Activated CD8-positive, alpha-beta memory T cell treated with anti-CD3 and anti-CD28 coated beads for 48 hours (primary cell): ENCODE data around the gene PLA2G3.

Experiments used
- DNase-seq, 3 experiments: peaks; one replicate each; pipeline ENCODE4 v3.0.0-alpha.2; 2020; ENCODE audit warnings: low read depth in 2 of 3, low spot score in 2 of 3

The PLA2G3 gene

GRCh38 chr22:31087744-31088215 is 52.5 kb downstream of the PLA2G3 start:
- DNase-seq: no peak

- DNase-seq: no peak
Measured at GRCh38 chr22:31086703-31087330, 53.5 kb downstream of the PLA2G3 start.

- no peak for DNase-seq
Measured at GRCh38 chr22:31085928-31086327, 54.4 kb downstream of the PLA2G3 start.

- DNase-seq: no peak
Measured at GRCh38 chr22:31085493-31085824, 54.8 kb downstream of the PLA2G3 start.

GRCh38 chr22:31084811-31085492 is 55.4 kb downstream of the PLA2G3 start:
- DNase-seq: peak; percentile 80 to 85 (median 81)
